T47D (cell line): Measurements from ENCODE around the gene SCNN1B.
"Not testable (repeated sequence)": the region's sequence is repeated elsewhere in the genome, so short reads cannot be mapped to it uniquely, and the experiment has no call there.

Source experiments
- DNase-seq, 2 experiments: peaks; one replicate each; pipeline versions ENCODE4 v3.0.0 to v3.0.0-alpha.2; 2011 to 2012; ENCODE audit warnings: low read depth in 1 of 2, low spot score in 1 of 2
- JUND ChIP-seq: IDR thresholded peaks from 2 replicates; pipeline ENCODE4 v1.6.1; 2012; ENCODE audit warnings: low read depth
- in situ Hi-C: cut with HindIII; loops from 2 replicates; pipeline ENCODE4 v1.10.0; 2016; ENCODE audit warnings: low sequenced_read_pairs, low pct_unique_long_range_greater_than_20kb

SCNN1B gene

DNA sequence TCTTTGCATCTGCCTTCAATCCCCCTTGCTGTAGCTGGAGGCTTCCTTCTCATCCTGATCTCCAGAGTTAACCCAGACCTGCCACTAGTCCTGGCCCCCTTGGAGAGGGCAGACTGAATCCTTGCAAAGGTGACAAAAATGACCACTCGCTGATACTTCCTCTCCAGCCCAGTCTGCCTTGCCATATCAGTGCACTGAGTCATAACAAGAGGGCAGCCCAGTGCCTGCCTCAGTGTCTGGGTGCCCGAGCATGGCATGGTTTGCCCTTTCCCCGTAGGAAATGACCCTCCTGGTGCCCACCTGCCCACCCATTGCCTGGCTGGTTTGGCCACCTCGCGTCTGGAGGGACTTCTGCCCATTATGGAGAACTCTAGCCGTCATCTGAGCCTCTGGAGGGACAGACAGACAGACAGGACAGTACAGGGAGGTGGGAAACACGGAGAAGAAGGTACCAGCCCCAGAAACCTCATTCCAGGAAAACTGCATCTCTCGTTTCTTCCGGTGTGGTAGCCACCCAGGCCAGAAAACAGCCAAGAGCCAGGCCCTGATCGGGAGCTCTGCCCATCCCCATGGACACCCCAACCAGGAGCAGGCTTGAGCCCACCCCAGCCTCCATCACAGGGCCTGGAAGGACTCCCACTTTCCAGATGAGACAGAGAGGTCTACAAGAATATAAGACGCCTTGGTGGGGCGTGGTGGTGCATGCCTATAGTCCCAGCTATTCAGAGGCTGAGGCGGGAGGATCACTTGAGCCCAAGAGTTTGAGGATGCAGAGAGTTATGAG, 71.5 kb downstream of the SCNN1B start:
- DNase-seq = no peak
- TF ChIP-seq JUND = no peak
- in situ Hi-C loops = no loop called here

- in situ Hi-C loops = no loop called here
- peak; percentile 72 to 83 for DNase-seq
- no peak for TF ChIP-seq JUND
These were observed 72.8 kb downstream of the SCNN1B start for GRCh38 chr16:23374721-23375510.

DNA sequence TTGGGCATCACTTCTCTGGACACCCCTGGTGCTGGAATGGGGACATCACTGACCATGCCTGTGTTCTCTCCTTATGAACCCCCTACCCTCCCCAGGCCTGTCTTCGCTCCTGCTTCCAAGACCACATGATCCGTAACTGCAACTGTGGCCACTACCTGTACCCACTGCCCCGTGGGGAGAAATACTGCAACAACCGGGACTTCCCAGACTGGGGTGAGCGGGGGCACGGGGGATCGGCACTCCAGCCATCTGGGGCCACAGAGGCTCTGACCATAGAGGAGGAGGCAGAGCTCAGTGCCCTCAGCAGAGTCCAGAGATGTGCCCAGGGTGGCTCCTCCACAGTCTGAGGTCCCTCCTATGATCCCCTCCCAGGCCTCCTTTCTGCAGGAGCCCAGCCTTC, 73.5 kb downstream of the SCNN1B start:
- in situ Hi-C loops = no loop called here
- DNase-seq = no peak
- no peak for TF ChIP-seq JUND

- no peak for DNase-seq
- in situ Hi-C loops = no loop called here
- no peak for TF ChIP-seq JUND
These were observed 75.2 kb downstream of the SCNN1B start for GRCh38 chr16:23377071-23377931.

GRCh38 chr16:23378256-23378655, 76.2 kb downstream of the SCNN1B start:
- no peak for TF ChIP-seq JUND
- no peak for DNase-seq
- in situ Hi-C loops = no loop called here

DNA sequence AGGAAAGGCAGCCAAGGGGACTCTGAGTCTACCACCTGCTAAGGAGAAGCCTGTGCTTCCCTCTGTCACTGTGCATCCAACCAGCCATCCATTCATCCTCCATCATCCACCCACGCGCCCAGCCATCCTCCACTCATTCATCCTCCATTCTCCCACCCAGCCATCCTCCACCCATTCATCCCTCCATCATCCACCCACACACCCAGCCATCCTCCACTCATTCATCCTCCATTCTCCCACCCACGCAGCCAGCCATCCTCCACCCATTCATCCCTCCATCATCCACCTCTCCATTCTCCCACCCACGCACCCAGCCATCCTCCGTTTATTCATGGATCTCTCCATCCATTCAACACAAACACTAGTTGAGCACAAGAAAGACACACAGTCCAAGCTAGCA, 76.8 kb downstream of the SCNN1B start:
- in situ Hi-C loops = no loop called here
- TF ChIP-seq JUND = no peak
- DNase-seq = no peak

- in situ Hi-C loops = no loop called here
- DNase-seq = no peak
- no peak for TF ChIP-seq JUND
These were observed 77.6 kb downstream of the SCNN1B start for GRCh38 chr16:23379707-23380106.

DNA sequence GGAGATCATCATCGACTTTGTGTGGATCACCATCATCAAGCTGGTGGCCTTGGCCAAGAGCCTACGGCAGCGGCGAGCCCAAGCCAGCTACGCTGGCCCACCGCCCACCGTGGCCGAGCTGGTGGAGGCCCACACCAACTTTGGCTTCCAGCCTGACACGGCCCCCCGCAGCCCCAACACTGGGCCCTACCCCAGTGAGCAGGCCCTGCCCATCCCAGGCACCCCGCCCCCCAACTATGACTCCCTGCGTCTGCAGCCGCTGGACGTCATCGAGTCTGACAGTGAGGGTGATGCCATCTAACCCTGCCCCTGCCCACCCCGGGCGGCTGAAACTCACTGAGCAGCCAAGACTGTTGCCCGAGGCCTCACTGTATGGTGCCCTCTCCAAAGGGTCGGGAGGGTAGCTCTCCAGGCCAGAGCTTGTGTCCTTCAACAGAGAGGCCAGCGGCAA, 78.4 kb downstream of the SCNN1B start:
- no peak for DNase-seq
- in situ Hi-C loops = no loop called here
- no peak for TF ChIP-seq JUND

- in situ Hi-C loops, DNase-seq: not testable (repeated sequence)
These were observed 79.6 kb downstream of the SCNN1B start for GRCh38 chr16:23381702-23382101.

GRCh38 chr16:23382279-23382678, 80.2 kb downstream of the SCNN1B start:
- DNase-seq = peak in 1 of 2 experiments; percentile 40
- no peak for TF ChIP-seq JUND
- in situ Hi-C loops = no loop called here

DNA sequence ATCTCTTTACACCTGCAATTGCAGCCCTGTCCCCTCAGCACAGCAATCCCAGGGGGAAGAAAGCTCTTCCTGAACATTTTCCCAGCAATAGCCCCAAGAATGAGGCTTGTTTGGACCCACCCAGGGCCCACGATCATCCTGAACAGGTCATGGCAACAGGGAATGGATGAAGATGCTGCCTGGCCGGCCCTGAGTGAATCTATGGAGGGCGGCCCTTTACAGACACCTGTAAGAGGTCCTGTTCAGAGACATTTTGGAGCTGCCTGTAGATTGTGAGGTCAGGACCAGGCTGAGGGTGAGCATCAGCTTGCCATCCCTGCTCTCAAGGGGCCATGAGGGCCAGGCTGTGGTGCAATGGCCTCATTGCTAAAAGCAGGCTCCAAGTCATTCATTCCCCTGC, 81.8 kb downstream of the SCNN1B start:
- no peak for TF ChIP-seq JUND
- in situ Hi-C loops = no loop called here
- DNase-seq = no peak

DNA sequence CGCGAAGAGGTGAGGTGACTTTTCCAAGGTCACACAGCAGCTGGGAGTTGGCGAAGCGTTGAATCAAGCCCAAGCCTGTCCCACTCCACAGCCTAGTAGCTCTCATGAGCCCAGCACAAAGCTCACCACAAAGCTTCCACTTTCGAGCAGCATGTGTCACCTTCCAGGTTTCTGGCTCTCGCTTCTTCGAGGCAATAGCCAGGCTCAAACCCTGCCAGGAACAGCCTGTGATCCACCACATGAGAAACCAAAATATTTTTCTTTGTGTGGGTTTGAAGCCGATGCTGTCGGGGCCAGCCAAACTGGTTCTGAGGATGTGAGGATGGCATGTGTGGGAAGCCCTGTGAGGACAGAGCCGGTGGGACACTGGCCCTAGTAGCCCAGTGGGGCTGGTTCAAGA, 82.8 kb downstream of the SCNN1B start:
- no peak for TF ChIP-seq JUND
- DNase-seq = peak in 1 of 2 experiments; percentile 77
- in situ Hi-C loops = no loop called here
